HCT116 (cell line): ENCODE data around the gene PCSK6. TPM values are rescaled to one million over a fixed set of nuclear protein-coding genes. Genes with fewer than 3 reads are reported as not detected.

Source experiments
- ATAC-seq: fragments of 200-7000 bp; cut with Tn5 transposase; 2 replicates; pipeline ENCODE4 v1.9.1; 2020; ENCODE audit warnings: mild to moderate bottlenecking, moderate library complexity
- BruUV-seq: library from RNA; stranded (reverse); fragments of 400-500 nt; replicated peaks from 2 replicates; lab custom pipeline; 2021; lab: Mats Ljungman, UMichigan
- CTCF ChIA-PET: fragments of 300-600 bp; sonication (Branson Sonifier 250); formaldehyde crosslinking; loops from one replicate; lab custom pipeline; 2021; ENCODE audit warnings: antibody characterized with exemption; lab: Charles Lee
- POLR2A ChIA-PET: fragments of 300-600, 350-600 bp; sonication (Branson Sonifier 250); formaldehyde crosslinking; loops from one replicate; lab custom pipeline; 2021; ENCODE audit warnings: antibody characterized with exemption; lab: Charles Lee
- RAD21 ChIA-PET, 2 experiments: fragments of 300-600 bp; sonication (Branson Sonifier 250); formaldehyde crosslinking; loops; one replicate each; lab custom pipeline; 2023; ENCODE audit warnings: low total read pairs in 2 of 2; ENCODE audit not compliant: uncharacterized antibody in 2 of 2, unreplicated experiment in 2 of 2, low non-redundant PET in 1 of 2; lab: Charles Lee
- DNase-seq: peaks from one replicate; pipeline ENCODE4 v3.0.0-alpha.2; 2010; ENCODE audit warnings: low read depth, low spot score
- H2AFZ ChIP-seq: fragments of 200-600 bp; shearing (Covaris generic), sonication (generic); 2 replicates; pipeline ENCODE4 v1.6.1; 2017; ENCODE audit warnings: low read depth, mixed run types, mixed read lengths, antibody characterized with exemption, low read length; ENCODE audit not compliant: poor library complexity, severe bottlenecking
- H3K27ac ChIP-seq: 2 replicates; pipeline ENCODE4 v1.5.1; 2012; ENCODE audit warnings: low read depth, low read length
- H3K27me3 ChIP-seq: fragments of 200-600 bp; sonication (generic); 2 replicates; pipeline ENCODE4 v1.6.1; 2016; ENCODE audit warnings: mixed run types, low read length, mixed read lengths; ENCODE audit not compliant: insufficient read depth
- H3K36me3 ChIP-seq, 2 experiments: fragments of 200-500 bp in 1 of 2; fragments of 200-600 bp in 1 of 2; sonication (Bioruptor generic) in 1 of 2; sonication (generic) in 1 of 2; 2 replicates each; pipeline versions ENCODE4 v1.5.1 to v1.6.1; 2014 to 2016; ENCODE audit warnings: low read length in 2 of 2, inconsistent platforms in 1 of 2, mixed read lengths in 1 of 2, mixed run types in 1 of 2; ENCODE audit not compliant: insufficient read depth in 2 of 2, control insufficient read depth in 1 of 2
- H3K4me1 ChIP-seq, 2 experiments: fragments of 200-600 bp in 1 of 2; sonication (generic) in 1 of 2; 2 replicates each; pipeline versions ENCODE4 v1.5.1 to v1.6.1; 2012 to 2017; ENCODE audit warnings: low read length in 2 of 2, inconsistent platforms in 1 of 2, mild to moderate bottlenecking in 1 of 2, mixed read lengths in 1 of 2, mixed run types in 1 of 2, moderate library complexity in 1 of 2; ENCODE audit not compliant: insufficient read depth in 2 of 2, control insufficient read depth in 1 of 2
- H3K4me2 ChIP-seq: fragments of 200-600 bp; sonication (generic); 2 replicates; pipeline ENCODE4 v1.6.1; 2017; ENCODE audit warnings: mixed run types, low read length, mixed read lengths
- H3K4me3 ChIP-seq, 2 experiments: fragments of 200-600 bp in 1 of 2; sonication (generic) in 1 of 2; replicated peaks in 1 of 2; 2 replicates each; pipeline ENCODE4 v1.5.1; 2011 to 2016; ENCODE audit warnings: low read length in 2 of 2, control low read depth in 1 of 2, low read depth in 1 of 2, mild to moderate bottlenecking in 1 of 2, mixed read lengths in 1 of 2, mixed run types in 1 of 2
- H3K79me2 ChIP-seq: fragments of 200-600 bp; sonication (generic); 2 replicates; pipeline ENCODE4 v1.6.1; 2017; ENCODE audit warnings: mild to moderate bottlenecking, mixed run types, low read length, moderate library complexity, mixed read lengths; ENCODE audit not compliant: insufficient read depth
- H3K9ac ChIP-seq: fragments of 200-600 bp; sonication (generic); 2 replicates; pipeline ENCODE4 v1.6.1; 2016; ENCODE audit warnings: low read length, mixed read lengths
- H3K9me2 ChIP-seq: fragments of 200-600 bp; sonication (generic), shearing (Covaris generic); 2 replicates; pipeline ENCODE4 v1.6.1; 2017; ENCODE audit warnings: mixed run types, mild to moderate bottlenecking, moderate library complexity; ENCODE audit not compliant: insufficient read depth
- H3K9me3 ChIP-seq, 2 experiments: fragments of 200-500 bp in 1 of 2; fragments of 200-600 bp in 1 of 2; sonication (Bioruptor generic) in 1 of 2; sonication (generic) in 1 of 2; 2 replicates each; pipeline ENCODE4 v1.6.1; 2014 to 2017; ENCODE audit warnings: low read length in 2 of 2, mixed read lengths in 2 of 2, inconsistent platforms in 1 of 2, low read depth in 1 of 2, mild to moderate bottlenecking in 1 of 2, mixed run types in 1 of 2, moderate library complexity in 1 of 2; ENCODE audit not compliant: control insufficient read depth in 1 of 2, insufficient read depth in 1 of 2
- H4K20me1 ChIP-seq: fragments of 200-600 bp; sonication (generic), shearing (Covaris generic); 2 replicates; pipeline ENCODE4 v1.6.1; 2017; ENCODE audit warnings: mixed run types, mild to moderate bottlenecking, moderate library complexity; ENCODE audit not compliant: insufficient read depth
- CEBPB ChIP-seq: IDR thresholded peaks from 2 replicates; pipeline ENCODE4 v1.6.1; 2012; ENCODE audit warnings: low read depth
- ELF1 ChIP-seq: IDR thresholded peaks from 2 replicates; pipeline ENCODE4 v1.6.1; 2012; ENCODE audit warnings: low read depth, borderline replicate concordance
- EZH2 ChIP-seq: fragments of 200-600 bp; sonication (generic); IDR thresholded peaks from 2 replicates; pipeline ENCODE4 v1.6.1; 2017; ENCODE audit warnings: antibody characterized with exemption, mixed run types
- EZH2phosphoT487 ChIP-seq: fragments of 200-600 bp; IDR thresholded peaks from 2 replicates; pipeline ENCODE4 v1.6.1; 2018; ENCODE audit warnings: antibody characterized with exemption, borderline replicate concordance
- JUND ChIP-seq: IDR thresholded peaks from 2 replicates; pipeline ENCODE4 v1.6.1; 2012
- POLR2AphosphoS5 ChIP-seq: IDR thresholded peaks from 2 replicates; pipeline ENCODE4 v1.6.1; 2011; ENCODE audit warnings: mild to moderate bottlenecking, low read depth, low read length, moderate library complexity
- RAD21 ChIP-seq: IDR thresholded peaks from 2 replicates; pipeline ENCODE4 v1.6.1; 2012; ENCODE audit warnings: low read depth, mild to moderate bottlenecking
- SIN3A ChIP-seq: IDR thresholded peaks from 2 replicates; pipeline ENCODE4 v1.6.1; 2012; ENCODE audit warnings: low read depth
- SP1 ChIP-seq: IDR thresholded peaks from 2 replicates; pipeline ENCODE4 v1.6.1; 2012; ENCODE audit warnings: low read depth
- SRF ChIP-seq: IDR thresholded peaks from 2 replicates; pipeline ENCODE4 v1.6.1; 2012; ENCODE audit warnings: low read depth
- TCF7L2 ChIP-seq: IDR thresholded peaks from 2 replicates; pipeline ENCODE4 v1.7.0; 2011; ENCODE audit warnings: borderline replicate concordance, inconsistent platforms; ENCODE audit not compliant: insufficient read depth, insufficient read length; ENCODE audit errors: extremely low read depth
- YY1 ChIP-seq: IDR thresholded peaks from 2 replicates; pipeline ENCODE4 v1.6.1; 2011; ENCODE audit warnings: low read length, low read depth, moderate library complexity, mild to moderate bottlenecking; ENCODE audit not compliant: insufficient replicate concordance; ENCODE audit errors: extremely low read depth
- ZBTB33 ChIP-seq: IDR thresholded peaks from 2 replicates; pipeline ENCODE4 v1.6.1; 2011; ENCODE audit warnings: mild to moderate bottlenecking, low read length, moderate library complexity; ENCODE audit not compliant: insufficient replicate concordance; ENCODE audit errors: extremely low read depth
- ZFX ChIP-seq: fragments of 450-650 bp; IDR thresholded peaks from 2 replicates; pipeline ENCODE4 v1.6.1; 2017
- ZNF274 ChIP-seq: fragments of 200-500 bp; sonication (Bioruptor generic); IDR thresholded peaks from 2 replicates; pipeline ENCODE4 v1.6.1; 2014; ENCODE audit warnings: mild to moderate bottlenecking, low read depth, low read length, inconsistent platforms
- intact Hi-C: fragments of 100-400 bp; cut with micrococcal nuclease; formaldehyde crosslinking; loops from 2 replicates; pipeline ENCODE4 v1.10.0; 2022
- total RNA-seq: library from RNA; stranded (reverse); gene quantifications from one replicate; pipeline ENCODE4 v1.2.1, GENCODE V29; 2021; ENCODE audit not compliant: unreplicated experiment
- TF ChIP-seq, protein P1 (sequence below): IDR thresholded peaks from 2 replicates; pipeline ENCODE4 v1.6.1; 2012
- TF ChIP-seq, protein P2 (sequence below): IDR thresholded peaks from 2 replicates; pipeline ENCODE4 v1.6.1; 2012

PCSK6 gene
- total RNA-seq, 1 experiment from 2014 or later = 13.5 TPM

- Histone ChIP-seq H4K20me1 (no peaks in the 10 kb centered on the region), H3K4me1 (peaks cover 0 to 10% of the 10 kb centered on the region in 2 experiments; a peak in 1 of 4 replicates), H3K4me2 (no peak overlapping the region), H3K9me2 (no peaks in the 10 kb centered on the region), H3K79me2 (no peaks in the 10 kb centered on the region), H3K9me3 (no peaks in the 10 kb centered on the region; a peak in 1 of 4 replicates), H3K9ac (no peak overlapping the region), H3K27me3 (no peaks in the 10 kb centered on the region), H3K4me3 (no peak overlapping the region), H2AFZ (no peak overlapping the region), H3K36me3 (no peaks in the 10 kb centered on the region), H3K27ac (no peak overlapping the region)
- intact Hi-C loops = no loop called here
- CTCF ChIA-PET = no interaction called here
- TF ChIP-seq POLR2AphosphoS5 (no peak), ELF1 (no peak), ZNF274 (no peak), ZFX (no peak), EZH2 (no peak), JUND (no peak), ZBTB33 (no peak), TCF7L2 (no peak), YY1 (no peak), SRF (no peak), SP1 (no peak), SIN3A (no peak), CEBPB (no peak), RAD21 (no peak), EZH2phosphoT487 (no peak)
- TF ChIP-seq, protein P1, sequence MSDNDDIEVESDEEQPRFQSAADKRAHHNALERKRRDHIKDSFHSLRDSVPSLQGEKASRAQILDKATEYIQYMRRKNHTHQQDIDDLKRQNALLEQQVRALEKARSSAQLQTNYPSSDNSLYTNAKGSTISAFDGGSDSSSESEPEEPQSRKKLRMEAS = no peak
- TF ChIP-seq, protein P2, sequence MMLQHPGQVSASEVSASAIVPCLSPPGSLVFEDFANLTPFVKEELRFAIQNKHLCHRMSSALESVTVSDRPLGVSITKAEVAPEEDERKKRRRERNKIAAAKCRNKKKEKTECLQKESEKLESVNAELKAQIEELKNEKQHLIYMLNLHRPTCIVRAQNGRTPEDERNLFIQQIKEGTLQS = no peak
- no peak for DNase-seq
- POLR2A ChIA-PET = no interaction called here
- RAD21 ChIA-PET = no interaction called here
- no TSS peak for BruUV-seq
- ATAC-seq = no peak
Observed at GRCh38 chr15:101538177-101538576, 48.7 kb upstream of the PCSK6 start.
